GM10847 (cell line): ENCODE results near the gene SMPD3.

ENCODE experiments used
- POLR2A ChIP-seq: IDR thresholded peaks from 2 replicates; pipeline ENCODE4 v1.6.1; 2011; ENCODE audit not compliant: insufficient read length; ENCODE audit errors: extremely low read depth

The SMPD3 gene

DNA sequence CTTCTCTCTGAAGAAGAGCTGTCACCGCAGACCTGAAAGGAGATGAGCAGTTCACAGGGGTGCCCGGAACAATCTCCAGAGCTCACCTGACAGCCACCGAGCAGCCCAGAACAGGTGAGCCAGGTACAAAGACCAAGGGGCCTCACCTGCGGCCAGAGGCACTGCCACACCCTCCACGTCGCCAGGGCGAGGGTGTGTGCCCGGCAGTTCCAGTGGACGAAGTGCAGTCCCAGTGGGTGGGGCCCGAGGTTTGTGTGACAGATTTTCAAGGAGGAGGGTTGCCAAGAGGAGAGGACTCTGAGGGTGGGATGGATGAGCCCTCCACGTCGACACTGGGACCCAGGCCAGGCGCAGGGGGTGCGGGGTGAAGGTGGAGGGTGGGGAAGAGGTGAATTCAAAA is 61.7 kb downstream of the SMPD3 start:
- no peak for TF ChIP-seq POLR2A

DNA sequence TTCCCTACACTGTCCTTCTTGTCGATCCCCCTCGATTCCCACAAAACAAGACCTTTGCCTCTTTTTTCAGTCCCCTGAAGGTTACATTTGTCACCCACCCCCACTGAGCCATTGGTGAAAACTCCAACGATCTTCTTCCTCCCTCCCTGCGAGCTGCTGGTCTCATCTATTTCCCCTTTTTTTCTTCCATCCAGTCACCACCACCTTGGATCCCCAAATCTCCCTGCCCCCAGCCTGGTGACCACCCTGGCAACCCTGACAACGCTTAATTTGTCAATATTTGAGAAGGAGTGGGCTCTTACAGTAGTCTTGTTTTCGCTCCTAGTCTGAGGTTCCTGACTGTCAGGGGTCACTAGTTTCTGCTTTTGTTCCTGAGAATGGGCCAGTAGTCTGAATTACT is 62.9 kb downstream of the SMPD3 start:
- TF ChIP-seq POLR2A = no peak

DNA sequence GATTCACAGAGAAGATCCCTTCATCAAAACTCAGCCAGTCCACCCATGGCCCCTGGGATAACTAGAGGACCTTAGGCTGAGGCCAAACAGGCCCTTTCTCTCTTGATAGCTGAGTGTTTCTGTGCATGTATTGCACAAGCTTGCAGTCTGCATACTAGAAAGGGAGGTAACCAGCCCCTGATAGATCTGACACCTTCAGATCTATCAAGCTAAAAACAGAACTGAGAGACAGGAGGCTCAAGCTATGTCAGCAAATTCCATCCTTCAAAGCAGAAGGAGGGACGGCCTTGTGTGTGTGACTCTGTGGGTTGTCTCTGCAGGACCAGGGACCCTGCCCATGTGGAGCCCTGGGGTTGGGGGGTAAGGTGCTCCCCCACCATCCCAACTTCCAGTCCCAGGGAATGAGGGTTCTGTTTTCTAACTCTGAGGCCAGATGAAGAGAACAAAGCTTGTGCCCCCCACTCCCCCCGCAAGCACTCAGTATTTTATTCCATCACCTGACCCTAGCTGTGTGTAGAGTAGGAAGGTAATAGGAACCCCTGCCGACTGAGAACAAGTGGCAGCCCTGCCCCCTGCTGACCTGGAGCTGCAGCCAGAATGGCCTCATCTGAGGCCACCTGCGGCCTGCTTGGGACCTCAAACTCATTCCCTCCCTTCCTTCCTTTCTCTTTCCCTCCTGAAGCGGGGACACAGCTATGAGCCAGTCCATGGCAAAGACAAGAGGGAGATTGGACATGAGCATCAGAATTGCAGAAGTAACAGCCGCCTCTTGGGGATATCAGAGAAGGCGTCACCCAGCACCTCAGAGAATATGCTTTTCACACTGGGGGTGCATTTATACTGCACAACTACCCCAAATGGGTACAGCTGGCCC is 63.8 kb downstream of the SMPD3 start:
- TF ChIP-seq POLR2A = no peak

DNA sequence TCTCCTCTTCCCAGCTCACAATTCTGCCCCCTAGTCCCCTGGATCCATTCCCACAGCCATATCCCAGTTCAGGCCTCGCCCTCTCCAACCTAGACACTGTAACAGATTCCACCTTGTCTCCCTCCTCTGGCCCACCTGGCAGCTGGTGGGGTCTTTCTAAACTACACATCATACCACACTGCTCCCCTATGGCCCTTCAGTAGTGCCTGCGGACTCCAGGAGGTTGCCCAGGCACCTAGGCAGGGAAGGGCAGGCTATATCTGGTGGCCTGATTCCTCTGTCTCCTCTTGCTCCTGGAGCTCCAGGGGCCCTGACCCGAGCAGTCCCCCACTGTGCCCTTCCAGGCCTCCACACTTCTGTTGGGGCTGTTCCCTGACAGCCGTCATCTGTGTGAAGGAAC is 64.5 kb downstream of the SMPD3 start:
- TF ChIP-seq POLR2A = no peak

DNA sequence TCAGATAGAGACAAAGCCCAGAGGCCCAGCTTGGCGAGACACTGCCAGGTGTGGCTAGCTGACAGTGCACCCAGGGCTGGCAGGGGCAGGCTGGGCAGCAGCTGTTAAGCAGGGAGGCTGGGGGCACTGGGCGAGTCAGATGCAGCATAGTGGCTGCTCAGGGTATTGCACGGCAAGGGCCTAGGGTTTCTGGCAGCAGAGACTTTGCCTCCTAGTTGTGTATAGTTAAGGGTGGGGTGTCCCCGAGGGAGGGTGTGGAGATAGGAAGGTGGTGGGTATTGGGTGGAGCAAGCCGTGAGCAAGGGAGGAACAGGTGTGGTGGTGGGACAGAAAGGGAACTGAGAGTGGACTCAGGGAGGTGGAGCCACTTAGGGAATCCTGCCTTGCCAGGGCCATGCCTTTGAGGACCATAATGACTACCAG is 66.0 kb downstream of the SMPD3 start:
- TF ChIP-seq POLR2A = no peak

DNA sequence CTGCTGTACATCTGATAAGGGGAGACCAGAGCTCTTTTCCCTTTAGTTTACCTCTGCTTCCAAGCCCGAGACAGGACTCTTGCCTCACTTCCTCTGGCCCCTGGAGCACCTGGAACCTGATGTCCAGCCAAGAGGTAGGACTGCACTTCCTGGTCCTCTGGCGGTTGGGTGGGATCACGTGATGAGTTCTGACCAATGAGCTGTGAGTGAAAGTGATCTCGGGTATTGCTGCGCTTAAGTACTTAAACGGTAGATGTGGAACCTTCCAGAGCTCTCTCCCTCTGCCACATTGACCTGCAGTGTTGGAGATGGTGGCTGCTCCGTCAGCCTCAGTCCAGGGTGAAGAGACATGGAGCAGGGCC is 67.0 kb downstream of the SMPD3 start:
- no peak for TF ChIP-seq POLR2A

DNA sequence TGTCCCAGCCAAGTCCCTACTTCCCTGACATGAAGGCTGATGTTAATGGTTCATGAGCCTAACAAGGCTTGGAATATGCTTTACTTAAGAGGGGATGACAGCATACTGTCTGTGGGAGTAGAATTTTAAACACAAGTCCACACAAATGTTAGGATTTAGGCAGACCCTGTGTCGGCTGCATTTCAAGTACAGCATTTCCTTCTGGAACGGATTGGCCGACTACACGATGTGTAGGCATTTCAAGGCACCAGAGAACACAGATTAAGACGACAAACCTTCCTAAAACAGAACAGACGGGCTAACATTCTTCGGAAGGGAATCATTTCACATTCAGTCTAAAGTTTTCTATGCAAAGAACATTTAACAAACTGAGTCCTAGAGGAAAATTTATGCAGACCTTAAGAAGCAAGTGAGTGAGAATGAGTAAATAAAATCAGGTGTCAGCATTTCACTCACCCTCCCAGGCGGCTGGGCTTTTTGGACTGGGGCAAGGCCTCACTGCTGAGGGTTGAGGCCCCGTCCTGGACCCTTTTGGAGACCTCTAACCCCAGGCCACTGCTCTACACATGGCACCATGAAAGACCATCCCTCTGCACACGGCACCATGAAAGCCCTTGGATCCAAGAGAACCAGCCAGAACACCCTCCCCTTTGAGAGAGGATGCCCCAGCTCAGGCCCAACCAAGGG is 67.5 kb downstream of the SMPD3 start:
- TF ChIP-seq POLR2A = no peak

DNA sequence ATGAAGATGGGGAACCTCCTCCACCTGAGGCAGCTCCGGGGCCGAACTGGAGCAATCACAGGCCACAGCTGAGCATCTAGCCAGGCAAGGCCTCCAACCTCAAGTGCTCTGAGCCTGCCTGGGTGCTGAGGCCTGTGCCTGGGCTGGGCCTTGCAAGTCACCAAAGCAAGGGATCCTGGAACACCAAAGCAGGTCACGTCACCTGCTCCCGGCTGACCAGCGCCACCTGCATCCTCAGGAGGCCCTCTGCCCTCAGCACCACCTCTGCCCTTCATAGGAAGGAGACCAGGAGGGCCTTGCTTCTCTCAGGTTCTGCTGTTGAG is 68.0 kb downstream of the SMPD3 start:
- TF ChIP-seq POLR2A = no peak

DNA sequence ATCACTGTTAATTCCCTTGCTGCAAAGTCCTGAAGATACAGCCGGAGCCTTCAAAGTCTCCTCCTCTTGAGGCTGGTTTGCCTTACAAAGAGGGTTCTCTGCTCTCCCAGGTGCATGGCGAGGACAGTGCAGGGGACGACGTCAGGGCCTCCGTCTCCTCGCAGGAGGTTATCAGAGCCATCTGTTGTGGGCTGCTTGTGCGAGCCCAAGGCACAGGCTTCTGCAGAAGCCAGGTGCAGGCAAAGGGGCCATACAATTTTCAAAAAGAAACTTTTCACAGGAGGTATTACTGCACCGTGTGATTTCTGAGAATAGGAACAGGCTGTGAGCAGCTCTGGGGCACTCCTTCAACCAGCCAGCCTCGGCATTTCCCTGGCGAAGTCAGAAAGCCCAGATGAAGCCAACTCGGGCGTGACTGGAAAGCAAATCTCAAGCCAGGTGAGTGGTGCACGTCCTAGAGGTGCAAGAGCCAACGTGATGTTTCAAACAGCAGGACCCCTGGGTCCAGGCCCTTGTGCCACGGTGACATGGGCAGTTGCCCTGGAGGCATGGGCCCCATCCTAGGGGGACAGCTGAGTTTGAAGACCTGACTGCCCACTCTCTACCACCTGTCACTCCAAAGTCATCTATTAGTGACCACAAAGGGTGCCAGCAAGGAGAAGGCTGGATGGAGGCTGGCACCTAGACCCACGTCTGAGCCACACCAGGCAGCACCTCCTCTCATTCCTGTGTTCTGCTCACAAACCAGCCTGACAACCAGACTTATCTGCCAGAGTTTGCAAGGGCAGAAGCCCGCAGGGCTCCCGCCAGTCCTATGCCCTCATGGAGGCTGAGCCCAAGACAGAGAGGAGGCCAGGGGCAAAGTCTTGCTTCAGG is 68.6 kb downstream of the SMPD3 start:
- no peak for TF ChIP-seq POLR2A

DNA sequence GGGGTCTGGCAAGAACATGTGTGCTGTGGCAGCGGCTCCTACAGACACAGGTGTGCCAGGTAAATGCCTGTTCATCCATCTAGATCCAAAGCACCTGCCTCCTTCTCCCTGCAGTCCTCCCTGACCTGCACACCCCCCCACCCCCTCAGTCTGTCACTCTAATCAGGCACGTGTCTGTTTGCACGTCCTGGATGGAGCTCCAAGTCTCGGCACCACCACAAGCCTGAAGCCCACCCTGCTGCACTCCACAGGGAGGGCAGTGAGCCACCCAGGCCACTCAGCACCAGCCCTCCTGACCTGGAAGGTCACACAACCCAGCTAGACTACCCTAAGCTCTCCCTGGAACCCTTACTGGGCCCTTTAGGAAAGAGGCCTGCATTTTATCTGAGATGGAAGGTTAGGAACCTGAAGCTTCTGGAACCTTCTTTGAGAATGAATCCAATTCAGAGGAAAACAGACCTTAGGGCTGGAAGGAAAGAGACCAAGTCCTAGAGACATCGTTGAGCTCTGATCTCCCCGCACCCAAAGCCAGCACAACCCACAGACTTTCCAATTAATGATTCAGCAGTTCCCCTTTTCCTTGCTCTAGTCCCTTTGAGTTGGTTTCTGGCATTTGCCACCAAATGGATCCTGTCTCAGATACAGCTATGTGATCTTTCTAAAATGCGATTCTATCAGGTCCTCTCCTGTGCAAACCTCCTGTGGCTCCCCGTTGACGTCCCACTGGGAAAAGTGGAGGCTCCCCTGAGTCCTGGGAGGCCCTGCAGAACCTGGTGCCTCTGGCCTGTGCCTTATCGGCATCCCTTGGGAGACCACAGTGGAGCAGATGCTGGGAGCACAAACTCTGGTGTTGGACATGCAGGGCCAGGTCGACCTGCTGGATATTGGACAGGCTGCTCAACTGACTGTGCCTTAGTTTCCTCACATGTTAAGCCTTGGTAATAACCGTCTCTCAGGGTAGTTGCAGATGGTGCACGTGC is 69.6 kb downstream of the SMPD3 start:
- TF ChIP-seq POLR2A = no peak

DNA sequence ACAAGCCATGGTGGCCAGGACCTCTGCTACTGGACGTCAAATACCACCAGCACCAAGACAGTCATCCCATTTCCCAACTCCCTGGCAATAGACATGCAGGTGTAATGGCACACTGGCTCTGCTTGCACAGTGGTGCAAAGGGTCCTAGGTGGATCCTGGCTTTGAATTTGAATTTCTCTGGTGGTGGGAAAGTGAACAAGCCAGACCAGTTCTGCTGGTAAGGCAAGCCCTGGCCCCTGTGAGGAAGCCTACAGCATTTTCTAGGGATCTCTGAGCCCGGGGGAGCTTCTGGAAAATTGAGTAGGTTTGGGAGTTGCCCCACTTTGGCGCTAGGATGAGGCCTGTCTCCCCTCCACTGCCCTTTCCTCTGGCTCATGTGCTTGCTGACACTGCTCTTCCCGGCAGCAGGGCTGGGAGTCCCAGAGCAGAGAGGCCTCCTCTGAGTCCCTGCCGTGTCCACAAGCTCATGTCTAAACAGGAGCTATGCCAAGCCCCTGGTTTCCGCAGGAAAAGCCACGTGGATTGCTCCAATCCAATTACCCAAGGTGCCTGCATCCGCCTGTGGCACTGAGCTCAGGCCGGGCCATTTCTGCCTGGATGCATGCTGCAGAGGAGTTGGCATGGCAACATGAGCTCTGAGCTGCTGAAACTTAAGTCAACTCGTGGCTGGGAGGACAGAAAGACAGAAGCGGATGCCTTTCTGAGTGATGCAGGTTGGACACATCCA is 70.5 kb downstream of the SMPD3 start:
- no peak for TF ChIP-seq POLR2A

DNA sequence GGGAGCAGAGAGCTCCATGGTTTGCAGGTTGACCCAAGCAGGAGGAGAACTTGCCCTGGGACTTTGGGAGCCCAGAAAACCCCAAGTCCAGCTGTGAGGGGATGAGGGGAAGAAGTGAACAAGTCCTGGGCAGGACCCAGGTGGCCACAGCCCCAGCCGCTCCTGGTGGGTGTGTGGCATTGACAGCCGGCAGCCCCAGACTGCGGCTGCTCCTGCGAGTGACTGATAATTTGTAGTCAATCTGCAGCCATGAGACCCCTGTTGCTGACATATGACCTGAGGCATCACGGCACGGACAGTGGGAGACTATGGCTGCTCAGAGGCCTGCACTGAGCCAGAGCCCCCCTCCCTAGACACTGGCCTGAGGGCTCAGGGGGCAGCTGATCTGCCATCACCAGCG is 71.1 kb downstream of the SMPD3 start:
- no peak for TF ChIP-seq POLR2A

DNA sequence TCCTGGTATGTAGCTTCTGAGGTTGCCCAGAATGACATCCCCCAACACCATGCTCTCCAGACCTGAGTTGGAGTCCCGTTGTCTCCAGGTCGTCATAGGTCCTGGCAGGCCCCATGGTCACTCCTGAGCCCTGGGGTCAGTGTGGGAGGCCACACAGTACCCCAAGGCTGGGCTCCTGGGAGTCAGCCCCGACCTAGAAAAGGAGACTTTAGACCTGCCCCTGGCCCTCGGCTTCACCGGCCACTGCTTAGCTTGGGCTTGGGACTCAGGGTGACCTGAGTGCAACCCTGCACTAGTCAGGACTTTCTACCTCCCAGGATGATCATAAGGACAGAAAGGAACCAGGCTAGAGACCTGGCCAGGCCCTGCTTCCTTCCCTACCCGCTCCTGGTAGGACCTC is 71.7 kb downstream of the SMPD3 start:
- no peak for TF ChIP-seq POLR2A
